HL-60 (cell line): Measurements from ENCODE around the gene RTL10.

ENCODE experiments used
- CTCF ChIP-seq: IDR thresholded peaks from one replicate; pipeline ENCODE4 v1.5.1; 2011; ENCODE audit warnings: low read length, control low read depth, inconsistent platforms; ENCODE audit not compliant: insufficient read depth
- POLR2AphosphoS5 ChIP-seq: IDR thresholded peaks from 2 replicates; pipeline ENCODE4 v1.6.1; 2012; ENCODE audit warnings: low read depth

- TF ChIP-seq CTCF (no peak), POLR2AphosphoS5 (no peak)
These were observed 43.5 kb upstream of the RTL10 start for GRCh38 chr22:19898145-19898544.
